HG03571 (cell line): ENCODE measurements around the gene S100Z.
A peak's percentile ranks its signal among the peaks of the same experiment; 100 is the strongest.
"Not testable (repeated sequence)": the region's sequence is repeated elsewhere in the genome, so short reads cannot be mapped to it uniquely, and the experiment has no call there.

ENCODE experiments used
- ATAC-seq: cut with Tn5 transposase; IDR thresholded peaks from one replicate; pipeline ENCODE4 v1.9.1; 2021; ENCODE audit not compliant: unreplicated experiment

S100Z gene

GRCh38 chr5:76867827-76868693, 18.2 kb downstream of the S100Z start:
- ATAC-seq = peak; percentile 64

- no peak for ATAC-seq
These were observed 20.2 kb downstream of the S100Z start for GRCh38 chr5:76870046-76870445.

- ATAC-seq = peak; percentile 63
These were observed 24.3 kb downstream of the S100Z start for GRCh38 chr5:76874088-76874581.

GRCh38 chr5:76888733-76889300, 39.0 kb downstream of the S100Z start:
- no peak for ATAC-seq

- ATAC-seq = no peak
These were observed 43.5 kb downstream of the S100Z start for GRCh38 chr5:76893294-76893693.

GRCh38 chr5:76896196-76896595, 46.4 kb downstream of the S100Z start:
- no peak for ATAC-seq

- no peak for ATAC-seq
These were observed 51.7 kb downstream of the S100Z start for GRCh38 chr5:76901522-76901921.

GRCh38 chr5:76908166-76908565, 58.4 kb downstream of the S100Z start:
- ATAC-seq = no peak

- ATAC-seq = not testable (repeated sequence)
These were observed 60.6 kb downstream of the S100Z start for GRCh38 chr5:76910344-76910933.

GRCh38 chr5:76914671-76915070, 64.9 kb downstream of the S100Z start:
- not testable (repeated sequence) for ATAC-seq

- ATAC-seq = no peak
These were observed 68.7 kb downstream of the S100Z start for GRCh38 chr5:76918539-76918938.

- no peak for ATAC-seq
These were observed 70.7 kb downstream of the S100Z start for GRCh38 chr5:76920491-76920890.

GRCh38 chr5:76926329-76927105, 76.7 kb downstream of the S100Z start:
- ATAC-seq = no peak

- ATAC-seq = no peak
These were observed 78.1 kb downstream of the S100Z start for GRCh38 chr5:76927961-76928360.

- no peak for ATAC-seq
These were observed 80.3 kb downstream of the S100Z start for GRCh38 chr5:76930083-76930482.

- ATAC-seq = no peak
These were observed 88.4 kb downstream of the S100Z start for GRCh38 chr5:76938177-76938576.

- ATAC-seq = no peak
These were observed 91.2 kb downstream of the S100Z start for GRCh38 chr5:76941000-76941399.

- no peak for ATAC-seq
These were observed 91.6 kb downstream of the S100Z start for GRCh38 chr5:76941442-76941841.

- no peak for ATAC-seq
These were observed 92.8 kb downstream of the S100Z start for GRCh38 chr5:76942581-76942980.

GRCh38 chr5:76943006-76943405, 93.2 kb downstream of the S100Z start:
- ATAC-seq = no peak

- no peak for ATAC-seq
These were observed 94.8 kb downstream of the S100Z start for GRCh38 chr5:76944638-76945037.
